IMR-90 (cell line): Measurements from ENCODE around the gene TTC23L. TPM values are rescaled to one million over a fixed set of nuclear protein-coding genes. Genes with fewer than 3 reads are reported as not detected.

Experiments used
- ATAC-seq: fragments of 200-7000 bp; cut with Tn5 transposase; 2 replicates; pipeline ENCODE4 v1.9.1; 2020; ENCODE audit warnings: low read depth, mild to moderate bottlenecking, moderate library complexity
- BruUV-seq: library from RNA; stranded (reverse); fragments of 400-500 nt; replicated peaks from 2 replicates; lab custom pipeline; 2021; lab: Mats Ljungman, UMichigan
- CTCF ChIA-PET: fragments of 300-600 bp; formaldehyde crosslinking; extraction: SDS; loops from one replicate; lab custom pipeline; 2021; ENCODE audit warnings: antibody characterized with exemption; lab: Yijun Ruan, JAX
- POLR2A ChIA-PET: fragments of 300-600 bp; sonication (Branson Sonifier 250); formaldehyde crosslinking; loops from one replicate; lab custom pipeline; 2022; ENCODE audit warnings: antibody characterized with exemption; ENCODE audit not compliant: unreplicated experiment; lab: Charles Lee
- DNase-seq: peaks from one replicate; pipeline ENCODE4 v3.0.0; 2013
- H2AFZ ChIP-seq: replicated peaks from 2 replicates; pipeline ENCODE3; 2013; ENCODE audit warnings: low read length, mild to moderate bottlenecking; ENCODE audit not compliant: poor library complexity
- H2AK5ac ChIP-seq: 2 replicates; pipeline ENCODE4 v1.6.1; 2013; ENCODE audit warnings: low read depth, low read length, inconsistent platforms
- H2AK9ac ChIP-seq: replicated peaks from 2 replicates; pipeline ENCODE3; 2013; ENCODE audit warnings: mild to moderate bottlenecking, low read depth, low read length, moderate library complexity; ENCODE audit not compliant: poor library complexity
- H2BK120ac ChIP-seq: 2 replicates; pipeline ENCODE4 v1.6.1; 2013; ENCODE audit warnings: low read depth, low read length, inconsistent platforms
- H2BK15ac ChIP-seq: 3 replicates; pipeline ENCODE4 v1.6.1; 2013; ENCODE audit warnings: low read depth, low read length, inconsistent platforms
- H2BK20ac ChIP-seq: 2 replicates; pipeline ENCODE4 v1.6.1; 2013; ENCODE audit warnings: low read depth, mild to moderate bottlenecking, inconsistent platforms, low read length, moderate library complexity
- H2BK5ac ChIP-seq: 2 replicates; pipeline ENCODE4 v1.6.1; 2013; ENCODE audit warnings: mild to moderate bottlenecking, low read depth, low read length, inconsistent platforms; ENCODE audit not compliant: poor library complexity, severe bottlenecking
- H3K14ac ChIP-seq: replicated peaks from 2 replicates; pipeline ENCODE4 v1.6.1; 2013; ENCODE audit warnings: low read depth, low read length, inconsistent platforms
- H3K18ac ChIP-seq: 2 replicates; pipeline ENCODE4 v1.6.1; 2013; ENCODE audit warnings: low read depth, low read length, control low read depth
- H3K23ac ChIP-seq: 2 replicates; pipeline ENCODE4 v1.6.1; 2013; ENCODE audit warnings: low read depth, low read length, inconsistent platforms
- H3K27ac ChIP-seq: 2 replicates; pipeline ENCODE4 v1.5.1; 2013; ENCODE audit warnings: mild to moderate bottlenecking, control low read depth, low read length; ENCODE audit not compliant: insufficient read depth
- H3K27me3 ChIP-seq: 2 replicates; pipeline ENCODE4 v1.6.1; 2013; ENCODE audit warnings: low read length; ENCODE audit not compliant: control insufficient read depth, insufficient read depth
- H3K36me3 ChIP-seq: 2 replicates; pipeline ENCODE4 v1.6.1; 2013; ENCODE audit warnings: low read length, mixed read lengths; ENCODE audit not compliant: control insufficient read depth, insufficient read depth
- H3K4ac ChIP-seq: 2 replicates; pipeline ENCODE4 v1.6.1; 2013; ENCODE audit warnings: low read depth, low read length, inconsistent platforms
- H3K4me1 ChIP-seq: 2 replicates; pipeline ENCODE4 v1.6.1; 2013; ENCODE audit warnings: low read length, mixed read lengths; ENCODE audit not compliant: control insufficient read depth, insufficient read depth
- H3K4me2 ChIP-seq: 2 replicates; pipeline ENCODE4 v1.6.1; 2013; ENCODE audit warnings: low read depth, mild to moderate bottlenecking, control low read depth, low read length, moderate library complexity
- H3K4me3 ChIP-seq: 2 replicates; pipeline ENCODE4 v1.5.1; 2013; ENCODE audit warnings: low read depth, mild to moderate bottlenecking, control low read depth, low read length, moderate library complexity; ENCODE audit not compliant: insufficient read depth
- H3K56ac ChIP-seq: 2 replicates; pipeline ENCODE4 v1.6.1; 2013; ENCODE audit warnings: low read length, inconsistent platforms; ENCODE audit not compliant: insufficient read depth; ENCODE audit errors: extremely low read depth
- H3K79me1 ChIP-seq, 2 experiments: 2 replicates each; pipeline ENCODE4 v1.6.1; 2013; ENCODE audit warnings: low read length in 2 of 2, inconsistent platforms in 1 of 2, low read depth in 1 of 2
- H3K9ac ChIP-seq: 2 replicates; pipeline ENCODE4 v1.6.1; 2013; ENCODE audit warnings: low read depth, low read length, control low read depth
- H3K9me1 ChIP-seq: 2 replicates; pipeline ENCODE4 v1.6.1; 2013; ENCODE audit warnings: low read length, inconsistent platforms; ENCODE audit not compliant: insufficient read depth
- H3K9me3 ChIP-seq: 2 replicates; pipeline ENCODE4 v1.6.1; 2013; ENCODE audit warnings: low read length; ENCODE audit not compliant: control insufficient read depth, insufficient read depth
- H4K20me1 ChIP-seq: 2 replicates; pipeline ENCODE4 v1.6.1; 2013; ENCODE audit warnings: low read length, inconsistent platforms; ENCODE audit not compliant: insufficient read depth
- H4K5ac ChIP-seq: 2 replicates; pipeline ENCODE4 v1.6.1; 2013; ENCODE audit warnings: mild to moderate bottlenecking, low read depth, low read length, control low read depth
- H4K8ac ChIP-seq, 2 experiments: 2 replicates each; pipeline ENCODE4 v1.6.1; 2013; ENCODE audit warnings: low read depth in 2 of 2, low read length in 2 of 2, control low read depth in 1 of 2, inconsistent platforms in 1 of 2
- H4K91ac ChIP-seq: 2 replicates; pipeline ENCODE4 v1.6.1; 2013; ENCODE audit warnings: low read depth, low read length, inconsistent platforms; ENCODE audit not compliant: insufficient read depth
- BHLHE40 ChIP-seq: fragments of 150-350 bp; IDR thresholded peaks from 2 replicates; pipeline ENCODE4 v1.6.1; 2016; ENCODE audit warnings: mild to moderate bottlenecking, low read depth, low read length
- CEBPB ChIP-seq: IDR thresholded peaks from 2 replicates; pipeline ENCODE4 v1.6.1; 2012; ENCODE audit warnings: low read depth, low read length, improper control_type of control experiment
- CHD1 ChIP-seq: IDR thresholded peaks from 2 replicates; pipeline ENCODE4 v1.6.1; 2012; ENCODE audit warnings: low read depth, low read length, improper control_type of control experiment
- MAFK ChIP-seq: IDR thresholded peaks from 2 replicates; pipeline ENCODE4 v1.6.1; 2012; ENCODE audit warnings: low read depth, low read length, improper control_type of control experiment
- POLR2A ChIP-seq: IDR thresholded peaks from 2 replicates; pipeline ENCODE4 v1.6.1; 2012; ENCODE audit warnings: mild to moderate bottlenecking, low read depth, low read length
- RAD21 ChIP-seq: IDR thresholded peaks from 2 replicates; pipeline ENCODE4 v1.6.1; 2012; ENCODE audit warnings: low read length, improper control_type of control experiment
- WGBS, 2 experiments: methylation state at CpG; one replicate each; pipeline versions ENCODE4 v1.1.5 to v1.1.7; 2013; ENCODE audit warnings: missing lambda C conversion rate in 2 of 2; ENCODE audit not compliant: insufficient read length in 1 of 2; ENCODE audit errors: extremely low coverage in 2 of 2; 5-methylcytosine and 5-hydroxymethylcytosine counted together
- dilution Hi-C: fragments of 300-500 bp; cut with HindIII; formaldehyde crosslinking; loops from one replicate; pipeline ENCODE4 v1.14.3; 2018; ENCODE audit warnings: low sequenced_read_pairs; ENCODE audit not compliant: unreplicated experiment
- in situ Hi-C: fragments of 300-500 bp; cut with MboI; formaldehyde crosslinking; loops from 3 replicates; pipeline ENCODE4 v1.14.3; 2019; ENCODE audit warnings: low sequenced_read_pairs, inconsistent platforms, mixed read lengths
- intact Hi-C: fragments of 100-400 bp; cut with micrococcal nuclease; formaldehyde crosslinking; loops from 2 replicates; pipeline ENCODE4 v1.10.0; 2022
- polyA plus RNA-seq, 3 experiments: library from polyadenylated mRNA; depleted of rRNA; stranded (reverse); fragments of >200 nt; gene quantifications; 2 replicates each; pipeline ENCODE4 v1.2.3, GENCODE V29; 2012; ENCODE audit warnings: low replicate concordance in 1 of 3
- total RNA-seq: library from RNA; depleted of rRNA; stranded (reverse); fragments of >200 nt; gene quantifications from 2 replicates; pipeline ENCODE4 v1.2.3, GENCODE V29; 2012
- TF ChIP-seq, protein P1 (sequence below): conservative IDR thresholded peaks from 2 replicates; pipeline ENCODE4 v1.5.1; 2012; ENCODE audit warnings: mild to moderate bottlenecking, low read depth, low read length, improper control_type of control experiment
- TF ChIP-seq, protein P2 (sequence below): fragments of 150-350 bp; IDR thresholded peaks from 2 replicates; pipeline ENCODE4 v1.6.1; 2017; ENCODE audit warnings: mild to moderate bottlenecking, antibody characterized with exemption, low read length, low read depth

TTC23L gene
- total and polyA plus RNA-seq, 2 of the 4 experiments (the other 2 are of a cell fraction): under 0.01 TPM; not detected in 1

DNA sequence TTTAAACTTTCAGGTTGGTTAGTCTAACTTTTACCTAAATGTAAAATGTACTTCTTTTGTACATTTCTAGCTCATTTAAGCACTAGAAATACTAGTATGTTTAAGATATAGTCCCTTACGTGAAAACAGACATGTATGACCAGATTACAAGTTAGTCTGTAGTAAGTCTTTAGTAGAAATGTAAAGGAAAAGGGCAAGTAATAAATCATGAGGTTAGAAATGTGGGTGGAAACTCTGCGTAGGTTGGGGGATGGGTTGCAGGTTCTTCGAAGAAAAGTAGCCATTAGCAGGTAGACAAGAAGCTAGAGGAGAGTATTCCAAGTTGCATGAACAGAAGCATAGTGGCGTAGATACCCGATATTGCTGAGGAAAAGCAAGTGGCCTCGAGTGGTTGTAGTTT is 53.5 kb downstream of the TTC23L start:
- no peak overlapping the region for H2AK9ac ChIP-seq
- H3K4ac ChIP-seq: no peak overlapping the region
- H2AFZ ChIP-seq: no peak overlapping the region
- no peaks in the 10 kb centered on the region for H3K4me1 ChIP-seq
- H3K18ac ChIP-seq: no peak overlapping the region
- H2BK120ac ChIP-seq: no peak overlapping the region
- no peak overlapping the region for H4K8ac ChIP-seq
- H3K9ac ChIP-seq: no peak overlapping the region
- in situ Hi-C loops: loop anchor here (5.0 to 25.0 kb wide), 2 partner anchors 415 to 905 kb away; partner anchors contain the start of gene SLC45A2
- no peak overlapping the region for H3K4me3 ChIP-seq
- POLR2A ChIA-PET: no interaction called here
- H2AK5ac ChIP-seq: no peak overlapping the region
- H3K9me3 ChIP-seq: no peaks in the 10 kb centered on the region
- dilution Hi-C loops: no loop called here
- H3K23ac ChIP-seq: no peak overlapping the region
- CTCF ChIA-PET: interaction anchor here (2.1 kb wide), 1 partner anchor 407 kb away, joined by 7 read pairs; no protein-coding TSS in a partner anchor
- H3K27ac ChIP-seq: no peak overlapping the region
- TF ChIP-seq, protein P1, sequence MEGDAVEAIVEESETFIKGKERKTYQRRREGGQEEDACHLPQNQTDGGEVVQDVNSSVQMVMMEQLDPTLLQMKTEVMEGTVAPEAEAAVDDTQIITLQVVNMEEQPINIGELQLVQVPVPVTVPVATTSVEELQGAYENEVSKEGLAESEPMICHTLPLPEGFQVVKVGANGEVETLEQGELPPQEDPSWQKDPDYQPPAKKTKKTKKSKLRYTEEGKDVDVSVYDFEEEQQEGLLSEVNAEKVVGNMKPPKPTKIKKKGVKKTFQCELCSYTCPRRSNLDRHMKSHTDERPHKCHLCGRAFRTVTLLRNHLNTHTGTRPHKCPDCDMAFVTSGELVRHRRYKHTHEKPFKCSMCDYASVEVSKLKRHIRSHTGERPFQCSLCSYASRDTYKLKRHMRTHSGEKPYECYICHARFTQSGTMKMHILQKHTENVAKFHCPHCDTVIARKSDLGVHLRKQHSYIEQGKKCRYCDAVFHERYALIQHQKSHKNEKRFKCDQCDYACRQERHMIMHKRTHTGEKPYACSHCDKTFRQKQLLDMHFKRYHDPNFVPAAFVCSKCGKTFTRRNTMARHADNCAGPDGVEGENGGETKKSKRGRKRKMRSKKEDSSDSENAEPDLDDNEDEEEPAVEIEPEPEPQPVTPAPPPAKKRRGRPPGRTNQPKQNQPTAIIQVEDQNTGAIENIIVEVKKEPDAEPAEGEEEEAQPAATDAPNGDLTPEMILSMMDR: no peak
- TF ChIP-seq CHD1 (no peak), CEBPB (no peak), MAFK (no peak), POLR2A (no peak), RAD21 (no peak), BHLHE40 (no peak)
- TF ChIP-seq, protein P2, sequence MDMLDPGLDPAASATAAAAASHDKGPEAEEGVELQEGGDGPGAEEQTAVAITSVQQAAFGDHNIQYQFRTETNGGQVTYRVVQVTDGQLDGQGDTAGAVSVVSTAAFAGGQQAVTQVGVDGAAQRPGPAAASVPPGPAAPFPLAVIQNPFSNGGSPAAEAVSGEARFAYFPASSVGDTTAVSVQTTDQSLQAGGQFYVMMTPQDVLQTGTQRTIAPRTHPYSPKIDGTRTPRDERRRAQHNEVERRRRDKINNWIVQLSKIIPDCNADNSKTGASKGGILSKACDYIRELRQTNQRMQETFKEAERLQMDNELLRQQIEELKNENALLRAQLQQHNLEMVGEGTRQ: no peak
- H3K4me2 ChIP-seq: no peak overlapping the region
- H4K20me1 ChIP-seq: no peaks in the 10 kb centered on the region
- H3K56ac ChIP-seq: no peak overlapping the region
- no peak overlapping the region for H2BK5ac ChIP-seq
- H4K5ac ChIP-seq: no peak overlapping the region
- 0 out of 2 replicates have a peak, but pooled peaks cover 3% of the 10 kb centered on the region for H3K36me3 ChIP-seq
- 100% methylated on average over 4 of the region's 6 CpGs; no CpG with 5 or more reads in 1 of the 2 experiments for WGBS, 2 experiments
- 0 out of 2 replicates have a peak overlapping the region, but pooled peaks have one; percentile 6 for H3K14ac ChIP-seq
- H3K27me3 ChIP-seq: peaks cover 2% of the 10 kb centered on the region; the same call in 1 of the 2 replicates
- no peak overlapping the region for H2BK20ac ChIP-seq
- no peaks in the 10 kb centered on the region for H3K9me1 ChIP-seq
- no peak overlapping the region for H2BK15ac ChIP-seq
- intact Hi-C loops: no loop called here
- DNase-seq (no peak), ATAC-seq (no peak)
- no peak overlapping the region for H4K91ac ChIP-seq
- H3K79me1 ChIP-seq: no peaks in the 10 kb centered on the region
- no TSS peak for BruUV-seq
